Colonic mucosa (tissue), 4 donors: ENCODE results near the gene MESD. TPM values are rescaled to one million over a fixed set of nuclear protein-coding genes. Genes with fewer than 3 reads are reported as not detected.

ENCODE experiments used
- DNase-seq: peaks from one replicate; pipeline ENCODE4 v3.0.0-alpha.2; 2020
- H3K27ac ChIP-seq: fragments of 200-600 bp; one replicate; pipeline ENCODE4 v1.8.0; 2021
- H3K27me3 ChIP-seq: fragments of 200-600 bp; one replicate; pipeline ENCODE4 v1.8.0; 2021
- H3K36me3 ChIP-seq: fragments of 200-600 bp; one replicate; pipeline ENCODE4 v1.8.0; 2021
- H3K4me1 ChIP-seq: fragments of 200-600 bp; one replicate; pipeline ENCODE4 v1.8.0; 2021; ENCODE audit warnings: mild to moderate bottlenecking
- H3K4me3 ChIP-seq: fragments of 200-600 bp; one replicate; pipeline ENCODE4 v1.8.0; 2021
- H3K9ac ChIP-seq, 2 donors: one replicate each; pipeline ENCODE4 v1.7.0; 2013; ENCODE audit warnings: control low read depth in 2 of 2, low read depth in 2 of 2, low read length in 2 of 2
- H3K9me3 ChIP-seq: fragments of 200-600 bp; one replicate; pipeline ENCODE4 v1.8.0; 2021
- CTCF ChIP-seq: fragments of 200-600 bp; IDR thresholded peaks from one replicate; pipeline ENCODE4 v1.8.0; 2022; ENCODE audit warnings: antibody characterized with exemption, mild to moderate bottlenecking
- intact Hi-C: fragments of 100-400 bp; cut with DNase I; formaldehyde crosslinking; loops from one replicate; pipeline ENCODE4 v1.14.1; 2022
- total RNA-seq, 2 donors: library from RNA; stranded (reverse); fragmentation: NEBNext Ultra II Directional in 1 of 2; extraction: Animal tissue kit (Norgen Biotek cat#: 25700) in 1 of 2; gene quantifications; one replicate each; pipeline ENCODE4 v1.2.1, GENCODE V29; 2021
- donor health status: healthy.
- donor health status: DM: no; HTN: no; CAD: no.
- donor health status: DM: no; HTN: no; CAD: no.

MESD gene
- total RNA-seq, 2 donors from 2014 or later, result 20.4 to 26.1 TPM

- TF ChIP-seq CTCF, result no peak
- H3K9ac ChIP-seq, result no peak overlapping the region
- no peaks in the 10 kb centered on the region for H3K27me3 ChIP-seq
- no peak overlapping the region for H3K27ac ChIP-seq
- DNase-seq, result no peak
- intact Hi-C loops, result no loop called here
- no peak overlapping the region for H3K4me3 ChIP-seq
- H3K9me3 ChIP-seq, result no peaks in the 10 kb centered on the region
- no peaks in the 10 kb centered on the region for H3K36me3 ChIP-seq
- H3K4me1 ChIP-seq, result no peaks in the 10 kb centered on the region
Measured at GRCh38 chr15:80946576-80946975, 43.0 kb downstream of the MESD start.

GRCh38 chr15:80945605-80946004, 44.0 kb downstream of the MESD start:
- DNase-seq, result no peak
- no peaks in the 10 kb centered on the region for H3K27me3 ChIP-seq
- no peak overlapping the region for H3K4me3 ChIP-seq
- no peak overlapping the region for H3K9ac ChIP-seq
- TF ChIP-seq CTCF, result no peak
- H3K4me1 ChIP-seq, result no peaks in the 10 kb centered on the region
- H3K9me3 ChIP-seq, result no peaks in the 10 kb centered on the region
- H3K27ac ChIP-seq, result no peak overlapping the region
- intact Hi-C loops, result no loop called here
- H3K36me3 ChIP-seq, result no peaks in the 10 kb centered on the region

- H3K4me3 ChIP-seq, result no peak overlapping the region
- no peak overlapping the region for H3K27ac ChIP-seq
- H3K36me3 ChIP-seq, result no peaks in the 10 kb centered on the region
- no peaks in the 10 kb centered on the region for H3K4me1 ChIP-seq
- H3K9ac ChIP-seq, result no peak overlapping the region
- H3K27me3 ChIP-seq, result no peaks in the 10 kb centered on the region
- TF ChIP-seq CTCF, result no peak
- DNase-seq, result no peak
- intact Hi-C loops, result no loop called here
- no peaks in the 10 kb centered on the region for H3K9me3 ChIP-seq
Measured at GRCh38 chr15:80944818-80945217, 44.8 kb downstream of the MESD start.

GRCh38 chr15:80942746-80943565, 46.7 kb downstream of the MESD start:
- no peaks in the 10 kb centered on the region for H3K27me3 ChIP-seq
- no peak for DNase-seq
- no peak overlapping the region for H3K9ac ChIP-seq
- H3K4me1 ChIP-seq, result no peaks in the 10 kb centered on the region
- no peak for TF ChIP-seq CTCF
- H3K4me3 ChIP-seq, result no peak overlapping the region
- no peaks in the 10 kb centered on the region for H3K9me3 ChIP-seq
- H3K36me3 ChIP-seq, result no peaks in the 10 kb centered on the region
- no peak overlapping the region for H3K27ac ChIP-seq
- intact Hi-C loops, result no loop called here

- Histone ChIP-seq H3K9ac (no peak overlapping the region), H3K27ac (no peak overlapping the region), H3K9me3 (no peaks in the 10 kb centered on the region), H3K4me1 (no peaks in the 10 kb centered on the region), H3K4me3 (no peak overlapping the region), H3K36me3 (no peaks in the 10 kb centered on the region), H3K27me3 (no peaks in the 10 kb centered on the region)
- no peak for TF ChIP-seq CTCF
- no peak for DNase-seq
- intact Hi-C loops, result no loop called here
Measured at GRCh38 chr15:80942266-80942665, 47.4 kb downstream of the MESD start.
